Panc1 (cell line): ENCODE results near the gene IFI44L. TPM values are rescaled to one million over a fixed set of nuclear protein-coding genes. Genes with fewer than 3 reads are reported as not detected.

Experiments used
- ATAC-seq: fragments of 200-7000 bp; cut with Tn5 transposase; 2 replicates; pipeline ENCODE4 v1.9.1; 2020; ENCODE audit warnings: mild to moderate bottlenecking, moderate library complexity
- BruUV-seq: library from RNA; stranded (reverse); fragments of 400-500 nt; replicated peaks from 2 replicates; lab custom pipeline; 2021; lab: Mats Ljungman, UMichigan
- CTCF ChIA-PET: fragments of 300-600 bp; sonication (Branson Sonifier 250); formaldehyde crosslinking; loops from one replicate; lab custom pipeline; 2022; ENCODE audit warnings: antibody characterized with exemption; lab: Charles Lee
- POLR2A ChIA-PET: fragments of 300-600 bp; sonication (Branson Sonifier 250); formaldehyde crosslinking; loops from one replicate; lab custom pipeline; 2022; ENCODE audit warnings: antibody characterized with exemption; lab: Charles Lee
- DNase-seq: peaks from one replicate; pipeline ENCODE4 v3.0.0-alpha.2; 2010; ENCODE audit warnings: low read depth, low spot score
- H3K27ac ChIP-seq: 2 replicates; pipeline ENCODE4 v1.5.1; 2011; ENCODE audit warnings: mild to moderate bottlenecking, low read length, inconsistent platforms
- H3K27me3 ChIP-seq: fragments of 200-500 bp; sonication (Bioruptor generic); 2 replicates; pipeline ENCODE4 v1.6.0; 2014; ENCODE audit warnings: low read length, inconsistent platforms; ENCODE audit not compliant: control insufficient read depth, insufficient read depth
- H3K36me3 ChIP-seq: fragments of 200-500 bp; sonication (Bioruptor generic); 2 replicates; pipeline ENCODE4 v1.5.1; 2014; ENCODE audit warnings: inconsistent platforms, mild to moderate bottlenecking, low read length, moderate library complexity; ENCODE audit not compliant: control insufficient read depth, insufficient read depth
- H3K4me1 ChIP-seq: 2 replicates; pipeline ENCODE4 v1.5.1; 2011; ENCODE audit warnings: inconsistent platforms, mild to moderate bottlenecking, low read length, moderate library complexity; ENCODE audit not compliant: control insufficient read depth, insufficient read depth
- H3K4me3 ChIP-seq, 2 experiments: 2 replicates each; pipeline ENCODE4 v1.5.1; 2011 to 2012; ENCODE audit warnings: low read depth in 2 of 2, low read length in 2 of 2, mild to moderate bottlenecking in 2 of 2, inconsistent platforms in 1 of 2, moderate library complexity in 1 of 2
- H3K9me3 ChIP-seq: fragments of 200-500 bp; sonication (Bioruptor generic); 2 replicates; pipeline ENCODE4 v1.5.1; 2014; ENCODE audit warnings: low read depth, mild to moderate bottlenecking, inconsistent platforms, low read length, moderate library complexity; ENCODE audit not compliant: control insufficient read depth, insufficient read depth
- CTCF ChIP-seq: fragments of 450-650 bp; IDR thresholded peaks from 2 replicates; pipeline ENCODE4 v1.5.1; 2017; ENCODE audit warnings: mild to moderate bottlenecking
- POLR2AphosphoS5 ChIP-seq: IDR thresholded peaks from 2 replicates; pipeline ENCODE4 v1.6.1; 2012; ENCODE audit warnings: mild to moderate bottlenecking, low read depth, low read length, moderate library complexity
- SIN3A ChIP-seq: IDR thresholded peaks from 2 replicates; pipeline ENCODE4 v1.6.1; 2012; ENCODE audit warnings: low read depth, mild to moderate bottlenecking, low read length, moderate library complexity, borderline replicate concordance; ENCODE audit not compliant: insufficient read depth
- TCF7L2 ChIP-seq: IDR thresholded peaks from 2 replicates; pipeline ENCODE4 v1.6.1; 2011; ENCODE audit warnings: mild to moderate bottlenecking, low read depth, low read length, inconsistent platforms
- in situ Hi-C: cut with HindIII; loops from 2 replicates; pipeline ENCODE4 v1.10.0; 2016; ENCODE audit warnings: low sequenced_read_pairs, low pct_unique_long_range_greater_than_20kb
- intact Hi-C: fragments of 100-400 bp; cut with micrococcal nuclease; formaldehyde crosslinking; loops from one replicate; pipeline ENCODE4 v1.10.0; 2022; ENCODE audit not compliant: unreplicated experiment
- total RNA-seq: library from RNA; stranded (reverse); gene quantifications from one replicate; pipeline ENCODE4 v1.2.1, GENCODE V29; 2021; ENCODE audit not compliant: unreplicated experiment
- TF ChIP-seq, protein P1 (sequence below), 2 experiments: IDR thresholded peaks; 2 replicates each; pipeline ENCODE4 v1.6.1; 2011 to 2012; ENCODE audit warnings: low read depth in 2 of 2, control low read depth in 1 of 2, low read length in 1 of 2, mild to moderate bottlenecking in 1 of 2, moderate library complexity in 1 of 2; ENCODE audit not compliant: insufficient read depth in 1 of 2

Gene IFI44L
- total RNA-seq, 1 experiment from 2014 or later: 0.10 TPM

DNA sequence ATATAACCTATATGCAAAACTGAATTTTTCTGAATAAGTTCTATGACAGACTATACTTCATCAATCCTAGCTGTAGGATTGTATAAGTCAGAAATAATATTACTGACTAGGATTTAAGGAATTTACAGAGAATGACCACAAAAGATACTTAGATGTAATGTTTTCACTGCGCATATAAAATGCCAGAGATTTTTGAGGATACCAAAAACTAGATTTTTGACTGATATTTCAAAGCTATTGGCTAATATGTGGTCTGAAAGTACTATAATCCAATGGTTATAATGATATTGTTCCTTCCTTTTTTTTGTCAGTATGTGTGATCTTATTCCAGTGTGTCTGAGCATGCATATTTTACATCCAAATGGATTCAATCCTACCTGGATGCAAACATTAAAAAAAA lies 17.0 kb upstream of the IFI44L start:
- intact Hi-C loops (no loop called here), in situ Hi-C loops (no loop called here)
- ChIA-PET POLR2A (no interaction called here), CTCF (no interaction called here)
- no peak for ATAC-seq
- DNase-seq: no peak
- Histone ChIP-seq H3K9me3 (no peaks in the 10 kb centered on the region), H3K27me3 (no peaks in the 10 kb centered on the region), H3K36me3 (no peaks in the 10 kb centered on the region; the same call in 1 of the 2 replicates), H3K4me1 (no peaks in the 10 kb centered on the region), H3K4me3 (no peak overlapping the region), H3K27ac (no peak overlapping the region)
- BruUV-seq: no TSS peak
- TF ChIP-seq TCF7L2 (no peak), POLR2AphosphoS5 (no peak), SIN3A (no peak), CTCF (no peak)
- TF ChIP-seq, protein P1, sequence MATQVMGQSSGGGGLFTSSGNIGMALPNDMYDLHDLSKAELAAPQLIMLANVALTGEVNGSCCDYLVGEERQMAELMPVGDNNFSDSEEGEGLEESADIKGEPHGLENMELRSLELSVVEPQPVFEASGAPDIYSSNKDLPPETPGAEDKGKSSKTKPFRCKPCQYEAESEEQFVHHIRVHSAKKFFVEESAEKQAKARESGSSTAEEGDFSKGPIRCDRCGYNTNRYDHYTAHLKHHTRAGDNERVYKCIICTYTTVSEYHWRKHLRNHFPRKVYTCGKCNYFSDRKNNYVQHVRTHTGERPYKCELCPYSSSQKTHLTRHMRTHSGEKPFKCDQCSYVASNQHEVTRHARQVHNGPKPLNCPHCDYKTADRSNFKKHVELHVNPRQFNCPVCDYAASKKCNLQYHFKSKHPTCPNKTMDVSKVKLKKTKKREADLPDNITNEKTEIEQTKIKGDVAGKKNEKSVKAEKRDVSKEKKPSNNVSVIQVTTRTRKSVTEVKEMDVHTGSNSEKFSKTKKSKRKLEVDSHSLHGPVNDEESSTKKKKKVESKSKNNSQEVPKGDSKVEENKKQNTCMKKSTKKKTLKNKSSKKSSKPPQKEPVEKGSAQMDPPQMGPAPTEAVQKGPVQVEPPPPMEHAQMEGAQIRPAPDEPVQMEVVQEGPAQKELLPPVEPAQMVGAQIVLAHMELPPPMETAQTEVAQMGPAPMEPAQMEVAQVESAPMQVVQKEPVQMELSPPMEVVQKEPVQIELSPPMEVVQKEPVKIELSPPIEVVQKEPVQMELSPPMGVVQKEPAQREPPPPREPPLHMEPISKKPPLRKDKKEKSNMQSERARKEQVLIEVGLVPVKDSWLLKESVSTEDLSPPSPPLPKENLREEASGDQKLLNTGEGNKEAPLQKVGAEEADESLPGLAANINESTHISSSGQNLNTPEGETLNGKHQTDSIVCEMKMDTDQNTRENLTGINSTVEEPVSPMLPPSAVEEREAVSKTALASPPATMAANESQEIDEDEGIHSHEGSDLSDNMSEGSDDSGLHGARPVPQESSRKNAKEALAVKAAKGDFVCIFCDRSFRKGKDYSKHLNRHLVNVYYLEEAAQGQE (IDR thresholded peaks at IDR 0.05; ENCODE audit: insufficient read depth in 1 of 2, low read depth in 2 of 2, low read length in 1 of 2): no peak

- Histone ChIP-seq H3K9me3 (no peaks in the 10 kb centered on the region), H3K4me1 (no peaks in the 10 kb centered on the region), H3K36me3 (no peaks in the 10 kb centered on the region; the same call in 1 of the 2 replicates), H3K27ac (no peak overlapping the region), H3K27me3 (no peaks in the 10 kb centered on the region), H3K4me3 (no peak overlapping the region)
- BruUV-seq: no TSS peak
- in situ Hi-C loops: no loop called here
- intact Hi-C loops: no loop called here
- DNase-seq (no peak), ATAC-seq (no peak)
- CTCF ChIA-PET: no interaction called here
- TF ChIP-seq, protein P1 (IDR thresholded peaks at IDR 0.05; ENCODE audit: insufficient read depth in 1 of 2, low read depth in 2 of 2, low read length in 1 of 2): no peak
- TF ChIP-seq CTCF (no peak), SIN3A (no peak), POLR2AphosphoS5 (no peak), TCF7L2 (no peak)
- POLR2A ChIA-PET: no interaction called here
These were observed 15.6 kb upstream of the IFI44L start for GRCh38 chr1:78604643-78605042.
